GM18502 (cell line): Measurements from ENCODE around the gene FARSB.

Experiments
- ATAC-seq: cut with Tn5 transposase; IDR thresholded peaks from one replicate; pipeline ENCODE4 v1.9.1; 2021; ENCODE audit warnings: mild to moderate bottlenecking; ENCODE audit not compliant: unreplicated experiment, poor library complexity

Gene FARSB

GRCh38 chr2:222563106-222563718 lies 92.7 kb downstream of the FARSB start:
- ATAC-seq = no peak

GRCh38 chr2:222561817-222562645 lies 93.9 kb downstream of the FARSB start:
- ATAC-seq = peak; percentile 88

GRCh38 chr2:222561151-222561550 lies 94.7 kb downstream of the FARSB start:
- no peak for ATAC-seq

GRCh38 chr2:222554517-222554916 lies 101.4 kb downstream of the FARSB start:
- no peak for ATAC-seq

- no peak for ATAC-seq
These were observed 106.9 kb downstream of the FARSB start for GRCh38 chr2:222548992-222549391.

- no peak for ATAC-seq
These were observed 108.8 kb downstream of the FARSB start for GRCh38 chr2:222547083-222547482.

- no peak for ATAC-seq
These were observed 109.8 kb downstream of the FARSB start for GRCh38 chr2:222545823-222546795.

GRCh38 chr2:222544661-222545060 lies 111.2 kb downstream of the FARSB start:
- no peak for ATAC-seq

- ATAC-seq = peak; percentile 79
These were observed 117.4 kb downstream of the FARSB start for GRCh38 chr2:222538535-222538934.

- no peak for ATAC-seq
These were observed 120.4 kb downstream of the FARSB start for GRCh38 chr2:222535477-222535876.

GRCh38 chr2:222532315-222532714 lies 123.6 kb downstream of the FARSB start:
- ATAC-seq = no peak

- ATAC-seq = peak; percentile 57
These were observed 129.2 kb downstream of the FARSB start for GRCh38 chr2:222526480-222527277.

- no peak for ATAC-seq
These were observed 130.1 kb downstream of the FARSB start for GRCh38 chr2:222525811-222526210.

GRCh38 chr2:222523783-222524544 lies 131.9 kb downstream of the FARSB start:
- ATAC-seq = peak; percentile 35

- no peak for ATAC-seq
These were observed 133.8 kb downstream of the FARSB start for GRCh38 chr2:222522082-222522481.

GRCh38 chr2:222521099-222521498 lies 134.8 kb downstream of the FARSB start:
- ATAC-seq = peak; percentile 78
